Spleen (tissue), 11 donors: ENCODE results near the gene ATXN7L1. TPM values are rescaled to one million over a fixed set of nuclear protein-coding genes. Genes with fewer than 3 reads are reported as not detected.

Experiments
- DNase-seq: peaks from one replicate; pipeline ENCODE4 v3.0.0-alpha.2; 2020
- H3K27ac ChIP-seq, 8 donors: fragments of 200-600 bp; sonication (generic) in 7 of 8; 1 replicate in 4 of 8; 2 replicates in 4 of 8; pipeline versions ENCODE4 v1.5.0 to v1.8.0; 2016 to 2021; ENCODE audit warnings: inconsistent platforms in 4 of 8, mild to moderate bottlenecking in 4 of 8, moderate library complexity in 1 of 8
- H3K27me3 ChIP-seq, 7 donors: fragments of 200-600 bp; sonication (generic) in 6 of 7; replicated peaks in 1 of 7; 1 replicate in 4 of 7; 2 replicates in 3 of 7; pipeline versions ENCODE4 v1.5.0 to v1.8.0; 2016 to 2021; ENCODE audit warnings: inconsistent platforms in 3 of 7, mild to moderate bottlenecking in 1 of 7
- H3K36me3 ChIP-seq, 6 donors: fragments of 200-600 bp; sonication (generic) in 5 of 6; 1 replicate in 4 of 6; 2 replicates in 2 of 6; pipeline versions ENCODE4 v1.5.0 to v1.8.0; 2016 to 2021; ENCODE audit warnings: inconsistent platforms in 2 of 6
- H3K4me1 ChIP-seq, 6 donors: fragments of 200-600 bp; sonication (generic) in 5 of 6; 1 replicate in 3 of 6; 2 replicates in 3 of 6; pipeline versions ENCODE4 v1.5.0 to v1.8.0; 2016 to 2021; ENCODE audit warnings: inconsistent platforms in 3 of 6
- H3K4me3 ChIP-seq, 8 donors: fragments of 200-600 bp; sonication (generic) in 7 of 8; 1 replicate in 4 of 8; 2 replicates in 4 of 8; pipeline versions ENCODE4 v1.5.0 to v1.8.0; 2016 to 2021; ENCODE audit warnings: inconsistent platforms in 4 of 8, mild to moderate bottlenecking in 4 of 8, moderate library complexity in 2 of 8
- H3K9me3 ChIP-seq, 8 donors: fragments of 200-600 bp; sonication (generic) in 7 of 8; 1 replicate in 4 of 8; 2 replicates in 4 of 8; pipeline versions ENCODE4 v1.5.0 to v1.8.0; 2016 to 2021; ENCODE audit warnings: inconsistent platforms in 4 of 8
- CTCF ChIP-seq, 11 experiments: fragments of 200-600 bp in 7 of 11; fragments of 450-650 bp in 4 of 11; sonication (generic) in 4 of 11; IDR thresholded peaks in 8 of 11; conservative IDR thresholded peaks in 3 of 11; 1 replicate in 7 of 11; 2 replicates in 4 of 11; pipeline versions ENCODE4 v1.4.0 to v1.8.0; 2016 to 2021; ENCODE audit warnings: antibody characterized with exemption in 11 of 11, inconsistent platforms in 4 of 11, mild to moderate bottlenecking in 1 of 11
- POLR2A ChIP-seq, 3 donors: fragments of 450-650 bp; IDR thresholded peaks; one replicate each; pipeline ENCODE4 v1.5.1; 2017; ENCODE audit warnings: antibody characterized with exemption in 3 of 3, mild to moderate bottlenecking in 1 of 3
- POLR2AphosphoS5 ChIP-seq, 3 donors: sonication (generic); formaldehyde crosslinking; IDR thresholded peaks; one replicate each; pipeline ENCODE4 v1.5.1; 2017; ENCODE audit warnings: antibody characterized with exemption in 3 of 3
- WGBS, 5 donors: extraction: QIAGEN DNeasy Blood & Tissue Kit in 3 of 5; methylation state at CpG; one replicate each; pipeline versions ENCODE4 v1.1.5 to v1.1.7; 2013 to 2018; 5-methylcytosine and 5-hydroxymethylcytosine counted together
- intact Hi-C: fragments of 100-400 bp; cut with DNase I; formaldehyde crosslinking; loops from one replicate; pipeline ENCODE4 v1.15.0; 2023; ENCODE audit warnings: low total_unique reads
- polyA plus RNA-seq, 3 donors: library from polyadenylated mRNA; stranded (reverse); fragments of 200-250 nt; gene quantifications; one replicate each; pipeline ENCODE4 v1.2.1, GENCODE V29; 2013
- total RNA-seq, 7 donors: library from RNA; depleted of rRNA in 3 of 7; stranded (reverse); fragments of >200 nt in 3 of 7; fragmentation: NEBNext Ultra II Directional in 4 of 7; extraction: Animal tissue kit (Norgen Biotek cat#: 25700) in 4 of 7; gene quantifications; one replicate each; pipeline versions ENCODE4 v1.1.0 to v1.2.1, GENCODE V29; 2016 to 2021
- donor health status: healthy with polysubstance abuse.
- donor health status: DM: no; HTN: no; CAD: no; lungs with moderate emphysema.
- donor health status: DM: no; HTN: no; CAD: no.
- donor health status: Bipolar disorder and iron deficiency.
- donor health status: healthy.
- donor health status: DM: no; HTN: no; CAD: no.
- donor health status: DM: yes; HTN: yes; CAD: no.

Gene ATXN7L1
- total and polyA plus RNA-seq, 10 donors: 2.4 to 29.3 (median 18.4) TPM

DNA sequence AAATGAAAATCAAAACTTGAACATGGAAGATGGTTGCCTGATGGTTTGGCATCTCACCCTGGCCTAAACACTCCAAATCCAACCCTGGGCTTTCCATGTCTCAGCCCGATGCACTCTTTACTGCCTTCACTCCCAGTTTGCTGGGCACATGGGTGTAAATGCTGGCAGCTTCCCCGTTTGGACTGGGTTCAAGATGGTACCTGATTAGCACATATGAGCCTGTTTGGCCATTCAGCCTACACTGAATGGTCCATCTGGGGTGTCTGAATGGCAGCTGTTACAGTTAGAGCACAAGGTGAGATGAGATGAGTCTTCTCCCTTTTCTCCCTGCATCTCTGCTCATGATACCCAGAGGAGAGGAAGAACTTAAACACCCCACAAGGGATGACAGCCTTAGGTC, 37.1 kb downstream of the ATXN7L1 start:
- DNase-seq: no peak
- no peaks in the 10 kb centered on the region for H3K9me3 ChIP-seq
- peaks cover 0 to 12% (median 0%) of the 10 kb centered on the region in 6 donors for H3K4me1 ChIP-seq
- H3K27me3 ChIP-seq: no peaks in the 10 kb centered on the region
- H3K27ac ChIP-seq: no peak overlapping the region
- no peaks in the 10 kb centered on the region for H3K36me3 ChIP-seq
- intact Hi-C loops: no loop called here
- H3K4me3 ChIP-seq: no peak overlapping the region
- 81 to 100% (median 91%) methylated on average over 2 of the region's 2 CpGs for WGBS, 5 donors
- TF ChIP-seq CTCF (IDR thresholded peaks at IDR 0.05 in 8 of 11, conservative IDR thresholded peaks at IDR 0.05 in 3 of 11): no peak
- no peak for TF ChIP-seq POLR2AphosphoS5 (IDR thresholded peaks at IDR 0.05)

DNA sequence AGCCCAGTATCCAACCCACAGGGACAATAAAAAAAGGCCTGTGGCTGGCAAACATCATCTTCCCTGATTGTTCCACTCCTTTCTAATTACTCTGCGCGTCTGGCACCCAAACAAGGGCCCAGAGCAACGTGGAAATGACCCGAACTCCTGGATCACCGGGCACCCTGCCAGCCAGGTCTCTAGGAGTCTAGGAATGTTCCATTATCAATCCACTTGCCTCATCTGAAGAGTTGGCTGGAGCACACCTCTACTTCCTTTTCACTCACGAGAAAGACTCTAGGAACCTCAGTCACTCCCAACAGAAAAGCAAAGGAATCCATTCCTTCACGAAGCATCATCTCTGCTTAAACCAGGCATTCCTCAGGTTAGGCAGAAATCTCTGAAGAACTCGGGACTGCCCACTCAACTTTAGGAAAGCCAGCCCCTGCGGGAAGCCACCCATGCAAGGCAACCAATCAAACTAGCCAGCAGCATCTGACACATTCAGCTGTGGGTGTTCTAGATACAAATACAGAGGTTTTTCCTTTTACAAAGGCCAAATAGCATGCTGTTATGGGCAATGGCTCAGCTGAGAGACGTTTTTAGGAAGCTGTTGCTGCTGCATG, 37.7 kb downstream of the ATXN7L1 start:
- H3K27ac ChIP-seq: no peak overlapping the region
- intact Hi-C loops: no loop called here

GRCh38 chr7:105837765-105838626, 38.4 kb downstream of the ATXN7L1 start:
- peaks cover 0 to 12% (median 0%) of the 10 kb centered on the region in 6 donors for H3K4me1 ChIP-seq
- 82 to 89% (median 86%) methylated on average over 22 of the region's 22 CpGs for WGBS, 5 donors
- intact Hi-C loops: no loop called here

More for the DNA sequence above, 37.7 kb downstream of the ATXN7L1 start:
- DNase-seq: no peak
- Histone ChIP-seq H3K9me3 (no peaks in the 10 kb centered on the region), H3K4me1 (peaks cover 0 to 12% (median 0%) of the 10 kb centered on the region in 6 donors), H3K4me3 (no peak overlapping the region), H3K27me3 (no peaks in the 10 kb centered on the region), H3K36me3 (no peaks in the 10 kb centered on the region)
- WGBS, 5 donors: 67 to 74% (median 72%) methylated on average over 10 of the region's 10 CpGs
- TF ChIP-seq POLR2AphosphoS5 (IDR thresholded peaks at IDR 0.05) (no peak), POLR2A (IDR thresholded peaks at IDR 0.05) (no peak), CTCF (IDR thresholded peaks at IDR 0.05 in 8 of 11, conservative IDR thresholded peaks at IDR 0.05 in 3 of 11) (no peak)

More at GRCh38 chr7:105837765-105838626, 38.4 kb downstream of the ATXN7L1 start:
- Histone ChIP-seq H3K27ac (no peak overlapping the region), H3K27me3 (no peaks in the 10 kb centered on the region), H3K9me3 (no peaks in the 10 kb centered on the region), H3K36me3 (no peaks in the 10 kb centered on the region), H3K4me3 (no peak overlapping the region)
- DNase-seq: no peak
- TF ChIP-seq CTCF (IDR thresholded peaks at IDR 0.05 in 8 of 11, conservative IDR thresholded peaks at IDR 0.05 in 3 of 11): no peak
- TF ChIP-seq POLR2AphosphoS5 (IDR thresholded peaks at IDR 0.05): no peak
- TF ChIP-seq POLR2A (IDR thresholded peaks at IDR 0.05): no peak
